Activated CD8-positive, alpha-beta T cell treated with anti-CD3 and anti-CD28 coated beads for 36 hours (primary cell): ENCODE results near the gene NKIRAS2. TPM values are rescaled to one million over a fixed set of nuclear protein-coding genes. Genes with fewer than 3 reads are reported as not detected.

Experiments used
- ATAC-seq: fragments of 200-7000 bp; cut with Tn5 transposase; one replicate; pipeline ENCODE4 v1.10.0; 2021; ENCODE audit warnings: mild to moderate bottlenecking, moderate library complexity
- CTCF ChIA-PET: fragments of 350-600 bp; sonication (Branson Sonifier 250); formaldehyde crosslinking; loops from one replicate; lab custom pipeline; 2021; ENCODE audit warnings: antibody characterized with exemption; lab: Charles Lee
- POLR2A ChIA-PET: fragments of 350-600 bp; sonication (Branson Sonifier 250); formaldehyde crosslinking; loops from one replicate; lab custom pipeline; 2021; ENCODE audit warnings: antibody characterized with exemption; lab: Charles Lee
- DNase-seq: peaks from one replicate; pipeline ENCODE4 v3.0.0-alpha.2; 2020
- H3K27ac Mint-ChIP-seq: one replicate; pipeline ENCODE4 v1.8.0; 2021; ENCODE audit warnings: mild to moderate bottlenecking, mixed read lengths
- H3K27me3 Mint-ChIP-seq: one replicate; pipeline ENCODE4 v1.8.0; 2021; ENCODE audit warnings: mixed read lengths
- H3K36me3 Mint-ChIP-seq: one replicate; pipeline ENCODE4 v1.8.0; 2021; ENCODE audit warnings: low read depth, mixed read lengths
- H3K4me1 Mint-ChIP-seq: one replicate; pipeline ENCODE4 v1.8.0; 2021; ENCODE audit warnings: low read depth, mixed read lengths
- H3K4me3 Mint-ChIP-seq: one replicate; pipeline ENCODE4 v1.8.0; 2021; ENCODE audit warnings: mild to moderate bottlenecking, moderate library complexity, mixed read lengths
- H3K9me3 Mint-ChIP-seq: one replicate; pipeline ENCODE4 v1.8.0; 2021; ENCODE audit warnings: mixed read lengths
- intact Hi-C: fragments of 100-400 bp; cut with micrococcal nuclease; formaldehyde crosslinking; loops from one replicate; pipeline ENCODE4 v1.10.0; 2022
- total RNA-seq, 2 experiments: library from RNA; stranded (reverse); gene quantifications; one replicate each; pipeline ENCODE4 v1.2.3, GENCODE V29; 2021
- TF ChIP-seq, protein P1 (sequence below): fragments of 200-600 bp; IDR thresholded peaks from one replicate; pipeline ENCODE4 v1.8.0; 2022; ENCODE audit warnings: antibody characterized with exemption, mild to moderate bottlenecking

NKIRAS2 gene
- total RNA-seq, 2 experiments from 2014 or later: 13.8 to 15.0 TPM

DNA sequence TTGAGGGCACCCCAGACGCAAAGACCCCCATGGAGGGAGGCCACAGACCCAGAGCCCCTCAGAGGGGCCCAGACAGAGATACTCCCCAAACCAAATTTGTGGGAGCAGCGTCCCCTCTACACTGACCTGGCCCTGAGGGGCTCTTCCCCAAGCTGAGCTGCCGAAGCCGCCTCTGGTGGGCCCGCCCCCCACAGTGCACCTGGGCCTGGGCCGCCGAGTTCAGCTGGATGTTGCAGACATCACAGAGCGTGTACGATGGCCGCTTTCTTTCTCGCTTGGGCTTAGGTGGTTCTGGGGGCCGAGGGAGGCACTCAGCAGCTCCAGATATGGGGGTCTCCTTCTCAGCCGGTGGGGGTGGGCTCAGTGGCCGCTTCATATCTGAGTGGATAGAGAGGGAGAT, 42.8 kb downstream of the NKIRAS2 start:
- Mint-ChIP-seq H3K36me3 (no peaks in the 10 kb centered on the region), H3K27ac (no peak overlapping the region), H3K27me3 (no peaks in the 10 kb centered on the region), H3K4me3 (no peak overlapping the region), H3K9me3 (no peaks in the 10 kb centered on the region), H3K4me1 (peaks cover 19% of the 10 kb centered on the region)
- POLR2A ChIA-PET: no interaction called here
- DNase-seq (no peak), ATAC-seq (no peak)
- CTCF ChIA-PET: interaction anchor here (1.2 kb wide), 1 partner anchor 17 kb away, joined by 5 read pairs; no protein-coding TSS in a partner anchor
- intact Hi-C loops: no loop called here
- TF ChIP-seq, protein P1, sequence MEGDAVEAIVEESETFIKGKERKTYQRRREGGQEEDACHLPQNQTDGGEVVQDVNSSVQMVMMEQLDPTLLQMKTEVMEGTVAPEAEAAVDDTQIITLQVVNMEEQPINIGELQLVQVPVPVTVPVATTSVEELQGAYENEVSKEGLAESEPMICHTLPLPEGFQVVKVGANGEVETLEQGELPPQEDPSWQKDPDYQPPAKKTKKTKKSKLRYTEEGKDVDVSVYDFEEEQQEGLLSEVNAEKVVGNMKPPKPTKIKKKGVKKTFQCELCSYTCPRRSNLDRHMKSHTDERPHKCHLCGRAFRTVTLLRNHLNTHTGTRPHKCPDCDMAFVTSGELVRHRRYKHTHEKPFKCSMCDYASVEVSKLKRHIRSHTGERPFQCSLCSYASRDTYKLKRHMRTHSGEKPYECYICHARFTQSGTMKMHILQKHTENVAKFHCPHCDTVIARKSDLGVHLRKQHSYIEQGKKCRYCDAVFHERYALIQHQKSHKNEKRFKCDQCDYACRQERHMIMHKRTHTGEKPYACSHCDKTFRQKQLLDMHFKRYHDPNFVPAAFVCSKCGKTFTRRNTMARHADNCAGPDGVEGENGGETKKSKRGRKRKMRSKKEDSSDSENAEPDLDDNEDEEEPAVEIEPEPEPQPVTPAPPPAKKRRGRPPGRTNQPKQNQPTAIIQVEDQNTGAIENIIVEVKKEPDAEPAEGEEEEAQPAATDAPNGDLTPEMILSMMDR: no peak

DNA sequence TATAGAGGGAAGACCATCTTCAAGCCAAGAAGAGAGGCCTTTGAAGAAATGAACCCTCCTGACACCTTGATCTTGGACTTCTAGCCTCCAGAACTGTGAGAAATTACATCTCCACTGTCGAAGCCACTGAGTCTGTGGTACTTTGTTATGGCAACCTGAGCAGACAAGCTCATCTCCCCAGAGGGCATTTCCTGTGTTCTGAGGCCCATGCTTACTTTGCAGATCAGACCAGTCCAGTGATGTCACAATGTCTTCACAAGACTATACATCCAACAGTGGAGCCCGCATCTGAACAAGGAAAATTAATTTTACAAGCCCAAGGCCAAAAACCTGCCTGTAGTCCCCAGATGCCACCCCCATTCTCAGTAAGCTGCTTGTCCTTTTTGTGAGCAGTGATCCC, 45.3 kb downstream of the NKIRAS2 start:
- Mint-ChIP-seq H3K4me1 (peaks cover 19% of the 10 kb centered on the region), H3K27ac (peak overlapping the region; percentile 64), H3K4me3 (no peak overlapping the region), H3K27me3 (no peaks in the 10 kb centered on the region), H3K36me3 (no peaks in the 10 kb centered on the region), H3K9me3 (no peaks in the 10 kb centered on the region)
- DNase-seq: peak; percentile 31
- peak; percentile 29 for ATAC-seq
- TF ChIP-seq, protein P1: no peak
- intact Hi-C loops: no loop called here
- CTCF ChIA-PET: interaction anchor here (1.1 to 6.0 kb wide), 19 partner anchors 9 to 157 kb away, joined by 3 to 72 read pairs (median 6); partner anchors contain the start of genes C17orf113, DHX58, DNAJC7 and ODAD4
- POLR2A ChIA-PET: interaction anchor here (1.1 to 1.7 kb wide), 5 partner anchors 9 to 53 kb away, joined by 3 to 5 read pairs (median 4); partner anchors contain the start of gene DNAJC7

DNA sequence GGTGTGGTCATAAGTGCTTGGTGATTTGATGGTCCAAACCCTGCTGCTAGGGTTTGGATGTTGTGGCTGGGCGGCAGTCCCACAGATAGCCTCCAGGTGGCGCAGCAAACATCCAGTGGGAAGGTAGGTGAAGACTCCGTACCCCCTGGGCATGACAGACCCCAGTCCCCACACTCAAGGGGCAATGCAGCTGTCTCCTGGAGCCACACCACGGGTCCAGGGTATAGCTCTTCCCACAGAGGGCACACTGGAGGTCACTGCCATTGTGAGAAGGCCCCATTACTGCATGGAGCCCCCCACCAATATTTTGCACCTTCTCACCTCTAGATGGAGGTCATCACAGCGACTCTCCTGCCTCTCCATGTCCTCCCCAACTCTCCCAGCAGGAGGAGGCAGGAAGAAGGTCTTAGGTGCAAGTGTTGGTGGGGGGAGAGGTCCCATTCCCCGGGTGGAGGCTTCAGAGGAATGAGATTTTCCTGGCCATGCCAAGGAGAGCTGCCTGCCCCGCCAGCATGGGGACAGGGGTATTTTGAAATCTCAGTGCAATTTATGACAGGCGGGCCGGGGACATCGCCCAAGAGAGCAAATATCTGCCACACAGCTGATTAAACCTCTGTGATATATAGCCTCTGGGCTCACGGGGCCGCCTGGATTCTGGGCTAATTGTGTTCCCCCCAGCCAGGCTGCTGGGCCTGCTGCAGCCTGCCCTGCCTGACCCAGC, 47.6 kb downstream of the NKIRAS2 start:
- peaks cover 30% of the 10 kb centered on the region for H3K4me1 Mint-ChIP-seq
- H3K9me3 Mint-ChIP-seq: no peaks in the 10 kb centered on the region
- ChIA-PET POLR2A (interaction anchor here (0.7 to 1.4 kb wide), 3 partner anchors 36 to 336 kb away, joined by 3 to 5 read pairs (median 3); partner anchors contain the start of gene DHX58), CTCF (interaction anchor here (0.7 to 6.0 kb wide), 23 partner anchors 9 to 339 kb away, joined by 3 to 72 read pairs (median 6); partner anchors contain the start of genes DHX58, DNAJC7, KAT2A and KCNH4)
- H3K27ac Mint-ChIP-seq: no peak overlapping the region
- intact Hi-C loops: loop anchor here (2.0 kb wide), 1 partner anchor 49 kb away; no protein-coding TSS in a partner anchor
- DNase-seq (peak; percentile 84), ATAC-seq (peak; percentile 43)
- H3K27me3 Mint-ChIP-seq: peaks cover 2% of the 10 kb centered on the region
- TF ChIP-seq, protein P1: peak; percentile 90
- no peak overlapping the region for H3K4me3 Mint-ChIP-seq
- no peaks in the 10 kb centered on the region for H3K36me3 Mint-ChIP-seq

- DNase-seq: no peak
Observed at GRCh38 chr17:42068979-42069378, 49.1 kb downstream of the NKIRAS2 start.

More at GRCh38 chr17:42068979-42069378, 49.1 kb downstream of the NKIRAS2 start:
- peaks cover 23% of the 10 kb centered on the region for H3K4me1 Mint-ChIP-seq
- intact Hi-C loops: no loop called here
- no peaks in the 10 kb centered on the region for H3K9me3 Mint-ChIP-seq
- no peaks in the 10 kb centered on the region for H3K36me3 Mint-ChIP-seq
- H3K27me3 Mint-ChIP-seq: peaks cover 7% of the 10 kb centered on the region
- no peak overlapping the region for H3K27ac Mint-ChIP-seq
- CTCF ChIA-PET: interaction anchor here (2.1 to 6.0 kb wide), 4 partner anchors 13 to 52 kb away, joined by 11 to 72 read pairs (median 26); partner anchors contain the start of genes KAT2A and ZNF385C
- POLR2A ChIA-PET: no interaction called here
- TF ChIP-seq, protein P1: no peak
- H3K4me3 Mint-ChIP-seq: no peak overlapping the region
- no peak for ATAC-seq
